ENCODE measurements around the gene KPNA6. TPM values are rescaled to one million over a fixed set of nuclear protein-coding genes. Genes with fewer than 3 reads are reported as not detected.
"Not testable (repeated sequence)": the region's sequence is repeated elsewhere in the genome, so short reads cannot be mapped to it uniquely, and the experiment has no call there.

Gene KPNA6
- total and polyA plus RNA-seq, 2 of the 4 experiments (the other 2 are of a cell fraction), result 27.0 to 50.7 TPM

DNA sequence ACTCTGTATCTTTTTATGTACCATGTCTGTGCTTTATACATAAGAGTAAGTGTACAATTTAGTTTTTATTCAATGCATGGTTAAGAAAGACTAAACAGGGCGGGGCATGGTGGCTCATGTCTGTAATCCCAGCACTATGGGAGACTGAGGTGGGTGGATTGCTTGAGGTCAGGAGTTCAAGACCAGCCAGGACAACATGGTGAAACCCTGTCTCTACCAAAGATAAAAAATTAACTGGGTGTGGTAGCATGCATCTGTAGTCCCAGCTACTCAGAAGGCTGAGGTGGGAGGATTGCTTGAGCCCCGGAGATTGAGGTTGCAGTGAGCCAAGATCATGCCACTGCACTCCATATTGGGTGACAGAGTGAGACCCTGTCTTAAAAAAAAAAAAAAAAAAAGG, 15.5 kb downstream of the KPNA6 start:
- H3K23ac ChIP-seq (ENCODE audit: low read depth, low read length); H2AFZ ChIP-seq (replicated peaks; ENCODE audit: low read length, poor library complexity); H3K27ac ChIP-seq (ENCODE audit: insufficient read depth, low read length); H2BK20ac ChIP-seq (ENCODE audit: low read depth, low read length); intact Hi-C loops (cut with micrococcal nuclease); H3K27me3 ChIP-seq (ENCODE audit: control insufficient read depth, insufficient read depth, low read length); CTCF ChIA-PET; H2AK9ac ChIP-seq (replicated peaks; ENCODE audit: low read depth, low read length, poor library complexity); H3K14ac ChIP-seq (replicated peaks; ENCODE audit: low read depth, low read length); H2BK15ac ChIP-seq (ENCODE audit: low read depth, low read length); H2BK5ac ChIP-seq (ENCODE audit: low read depth, low read length, poor library complexity, severe bottlenecking); H3K4me1 ChIP-seq (ENCODE audit: control insufficient read depth, insufficient read depth, low read length); H4K91ac ChIP-seq (ENCODE audit: insufficient read depth, low read depth, low read length); H3K9ac ChIP-seq (ENCODE audit: low read depth, low read length); BruUV-seq (replicated peaks); in situ Hi-C loops (cut with MboI; ENCODE audit: low sequenced_read_pairs); ATAC-seq (ENCODE audit: low read depth); H3K36me3 ChIP-seq (ENCODE audit: control insufficient read depth, insufficient read depth, low read length); H4K5ac ChIP-seq (ENCODE audit: low read depth, low read length); DNase-seq; H3K4me3 ChIP-seq (ENCODE audit: insufficient read depth, low read depth, low read length); H3K4me2 ChIP-seq (ENCODE audit: low read depth, low read length); H4K8ac ChIP-seq (ENCODE audit: low read depth in 2 of 2, low read length in 2 of 2); H3K9me3 ChIP-seq (ENCODE audit: control insufficient read depth, insufficient read depth, low read length); H3K18ac ChIP-seq (ENCODE audit: low read depth, low read length); H3K4ac ChIP-seq (ENCODE audit: low read depth, low read length); H2AK5ac ChIP-seq (ENCODE audit: low read depth, low read length); dilution Hi-C loops (cut with HindIII; ENCODE audit: low sequenced_read_pairs, unreplicated experiment); H3K56ac ChIP-seq (ENCODE audit: extremely low read depth, insufficient read depth, low read length); H2BK120ac ChIP-seq (ENCODE audit: low read depth, low read length): not testable (repeated sequence)
- Histone ChIP-seq H3K79me1 (ENCODE audit: low read depth in 1 of 2, low read length in 2 of 2) (peaks cover 25 to 77% of the 10 kb centered on the region in 2 experiments), H3K9me1 (ENCODE audit: insufficient read depth, low read length) (peaks cover 15% of the 10 kb centered on the region), H4K20me1 (ENCODE audit: insufficient read depth, low read length) (peaks cover 52% of the 10 kb centered on the region)
- no CpG with 5 or more reads among the region's 2 CpGs for WGBS, 2 experiments (ENCODE audit: extremely low coverage in 2 of 2, insufficient read length in 1 of 2)
- POLR2A ChIA-PET (ENCODE audit: unreplicated experiment), result interaction anchor here (0.6 kb wide), 1 partner anchor 16 kb away, joined by 6 read pairs; the partner anchor contains the start of gene KPNA6

Data from IMR-90 (cell line).